ENCODE results near the gene SEZ6L2. TPM values are rescaled to one million over a fixed set of nuclear protein-coding genes. Genes with fewer than 3 reads are reported as not detected.
A peak's percentile ranks its signal among the peaks of the same experiment; 100 is the strongest.

SEZ6L2 gene
- total RNA-seq, 1 donor from 2014 or later: 15.7 TPM

DNA sequence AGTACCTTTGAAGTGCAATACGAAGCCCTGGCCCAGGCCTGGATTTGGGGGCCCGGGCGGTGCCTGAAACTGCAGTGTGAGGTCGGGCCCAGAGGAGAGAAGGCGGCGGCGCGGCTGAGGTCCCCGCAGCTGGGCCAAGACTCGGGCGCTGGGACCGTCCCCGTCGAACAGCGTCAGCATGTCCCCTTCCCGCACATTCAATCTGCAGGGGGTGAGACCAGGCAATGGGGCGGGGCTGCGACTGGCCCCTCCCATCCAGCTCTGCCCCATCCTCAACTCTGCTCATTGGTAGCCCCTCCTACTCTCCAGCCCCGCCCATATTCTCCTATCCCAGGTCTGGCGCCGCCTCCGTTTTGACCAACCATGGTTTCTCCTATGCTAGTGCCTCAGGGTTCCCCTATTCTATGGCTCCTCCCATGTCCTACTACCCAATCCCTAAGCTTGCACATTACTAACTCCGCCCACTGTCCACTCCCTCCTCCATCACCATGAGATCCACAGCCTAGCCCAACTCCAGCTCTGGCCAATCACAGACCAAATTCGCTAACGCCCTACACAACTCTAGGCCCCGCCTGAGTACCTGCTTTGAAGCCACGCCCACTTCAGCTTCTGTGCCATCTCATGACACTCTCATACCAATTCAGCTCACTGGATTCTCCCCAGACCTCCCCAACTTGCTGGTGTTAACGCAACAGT is 21.9 kb downstream of the SEZ6L2 start:
- Histone ChIP-seq H3K4me3 (peak overlapping the region in 1 of 2 donors; percentile 24), H3K36me3 (no peaks in the 10 kb centered on the region), H3K27ac (no peak overlapping the region), H3K27me3 (peaks cover 11% of the 10 kb centered on the region), H3K9me3 (no peaks in the 10 kb centered on the region), H3K4me1 (peaks cover 13% of the 10 kb centered on the region)
- intact Hi-C loops (cut with DNase I): no loop called here
- no peak for DNase-seq (ENCODE audit: extremely low spot score in 2 of 2)
- TF ChIP-seq POLR2A (IDR thresholded peaks at IDR 0.05) (no peak), POLR2AphosphoS5 (IDR thresholded peaks at IDR 0.05; ENCODE audit: insufficient read depth in 1 of 2, low read depth in 1 of 2) (no peak)
- TF ChIP-seq, protein P1, sequence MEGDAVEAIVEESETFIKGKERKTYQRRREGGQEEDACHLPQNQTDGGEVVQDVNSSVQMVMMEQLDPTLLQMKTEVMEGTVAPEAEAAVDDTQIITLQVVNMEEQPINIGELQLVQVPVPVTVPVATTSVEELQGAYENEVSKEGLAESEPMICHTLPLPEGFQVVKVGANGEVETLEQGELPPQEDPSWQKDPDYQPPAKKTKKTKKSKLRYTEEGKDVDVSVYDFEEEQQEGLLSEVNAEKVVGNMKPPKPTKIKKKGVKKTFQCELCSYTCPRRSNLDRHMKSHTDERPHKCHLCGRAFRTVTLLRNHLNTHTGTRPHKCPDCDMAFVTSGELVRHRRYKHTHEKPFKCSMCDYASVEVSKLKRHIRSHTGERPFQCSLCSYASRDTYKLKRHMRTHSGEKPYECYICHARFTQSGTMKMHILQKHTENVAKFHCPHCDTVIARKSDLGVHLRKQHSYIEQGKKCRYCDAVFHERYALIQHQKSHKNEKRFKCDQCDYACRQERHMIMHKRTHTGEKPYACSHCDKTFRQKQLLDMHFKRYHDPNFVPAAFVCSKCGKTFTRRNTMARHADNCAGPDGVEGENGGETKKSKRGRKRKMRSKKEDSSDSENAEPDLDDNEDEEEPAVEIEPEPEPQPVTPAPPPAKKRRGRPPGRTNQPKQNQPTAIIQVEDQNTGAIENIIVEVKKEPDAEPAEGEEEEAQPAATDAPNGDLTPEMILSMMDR (IDR thresholded peaks at IDR 0.05): no peak

DNA sequence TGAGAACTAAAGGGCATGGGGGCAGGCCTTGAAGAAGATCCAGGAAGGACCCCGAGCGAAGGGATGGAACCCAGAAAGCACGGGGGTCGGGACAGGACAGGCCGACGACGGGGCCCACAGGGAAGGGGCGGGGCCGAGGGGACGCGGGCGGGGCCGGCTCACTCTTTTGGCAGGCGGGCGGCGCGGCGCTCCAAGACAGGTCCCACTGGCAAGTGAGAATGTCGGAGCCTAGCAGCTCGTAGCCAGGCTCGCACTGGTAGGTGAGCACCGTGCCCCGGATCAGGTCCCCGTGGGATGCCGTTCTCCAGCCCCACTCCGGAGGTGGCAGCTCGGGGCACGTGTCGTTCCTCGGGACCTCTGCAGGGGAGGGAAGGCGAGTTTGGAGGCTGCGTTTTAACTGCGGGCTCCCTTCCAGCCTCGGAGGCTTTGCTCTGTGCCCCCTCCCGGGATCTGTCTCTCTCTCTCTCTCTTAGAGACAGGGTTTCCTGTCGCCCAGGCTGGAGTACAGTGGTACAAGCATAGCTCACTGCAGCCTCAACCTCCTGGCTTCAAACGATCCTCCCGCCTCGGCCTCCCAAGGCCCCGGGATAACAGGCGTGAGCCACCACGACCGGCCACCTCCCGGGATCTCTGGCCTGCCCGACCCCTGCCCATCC is 22.6 kb downstream of the SEZ6L2 start:
- Histone ChIP-seq H3K9me3 (no peaks in the 10 kb centered on the region), H3K27me3 (peaks cover 11% of the 10 kb centered on the region), H3K36me3 (no peaks in the 10 kb centered on the region), H3K4me3 (peak overlapping the region; percentile 24 to 25), H3K27ac (no peak overlapping the region), H3K4me1 (peaks cover 13% of the 10 kb centered on the region)
- intact Hi-C loops (cut with DNase I): no loop called here
- DNase-seq (ENCODE audit: extremely low spot score in 2 of 2): no peak
- TF ChIP-seq POLR2A (IDR thresholded peaks at IDR 0.05) (no peak), POLR2AphosphoS5 (IDR thresholded peaks at IDR 0.05; ENCODE audit: insufficient read depth in 1 of 2, low read depth in 1 of 2) (no peak)
- TF ChIP-seq, protein P1 (IDR thresholded peaks at IDR 0.05): no peak

DNA sequence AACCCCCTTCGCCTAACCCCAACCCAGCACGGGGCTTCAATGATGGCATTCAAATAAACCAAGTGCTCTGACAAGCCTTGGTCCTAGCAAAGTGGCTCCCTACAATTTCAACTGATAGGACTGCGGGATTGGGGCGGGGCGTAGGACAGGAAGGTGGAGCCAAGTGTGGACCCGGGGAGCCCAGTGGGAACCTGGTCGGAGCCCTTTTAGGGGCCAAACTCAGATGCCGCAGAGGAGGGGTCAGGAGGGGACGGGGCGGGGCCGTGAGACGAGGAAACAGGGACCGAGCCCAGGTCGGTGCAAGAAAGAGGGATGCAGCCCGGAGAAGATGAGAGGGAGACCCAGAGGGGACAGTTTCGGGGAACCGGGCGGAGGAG is 23.1 kb downstream of the SEZ6L2 start:
- TF ChIP-seq, protein P1 (IDR thresholded peaks at IDR 0.05): no peak
- no peak for TF ChIP-seq POLR2A (IDR thresholded peaks at IDR 0.05)
- TF ChIP-seq POLR2AphosphoS5 (IDR thresholded peaks at IDR 0.05; ENCODE audit: insufficient read depth in 1 of 2, low read depth in 1 of 2): no peak
- Histone ChIP-seq H3K4me3 (peak overlapping the region; percentile 24 to 25), H3K27ac (no peak overlapping the region), H3K9me3 (no peaks in the 10 kb centered on the region), H3K36me3 (no peaks in the 10 kb centered on the region), H3K4me1 (peaks cover 13% of the 10 kb centered on the region), H3K27me3 (peaks cover 11% of the 10 kb centered on the region)
- intact Hi-C loops (cut with DNase I): no loop called here
- no peak for DNase-seq (ENCODE audit: extremely low spot score in 2 of 2)

DNA sequence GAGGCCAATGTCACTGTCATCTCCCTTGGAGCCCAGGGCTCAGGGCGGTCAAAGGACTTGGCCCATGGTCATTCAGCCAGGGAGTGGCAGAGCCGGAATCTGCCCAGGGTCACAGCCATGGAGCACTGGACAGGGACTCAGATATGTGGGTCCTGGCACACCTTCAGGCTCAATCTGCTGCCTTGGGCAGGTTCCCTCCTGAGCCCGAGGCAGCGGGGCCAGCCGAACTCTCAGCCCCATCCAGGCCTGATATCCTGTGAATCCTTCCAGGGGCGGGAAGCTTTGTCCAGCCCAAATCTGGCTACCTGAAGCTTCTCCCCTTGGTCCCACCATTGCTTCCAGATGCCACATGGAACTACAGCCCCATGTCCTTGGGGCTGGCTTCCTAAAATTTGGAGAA is 24.1 kb downstream of the SEZ6L2 start:
- H3K9me3 ChIP-seq: no peaks in the 10 kb centered on the region
- no peaks in the 10 kb centered on the region for H3K36me3 ChIP-seq
- intact Hi-C loops (cut with DNase I): no loop called here
- TF ChIP-seq POLR2A (IDR thresholded peaks at IDR 0.05) (no peak), POLR2AphosphoS5 (IDR thresholded peaks at IDR 0.05; ENCODE audit: insufficient read depth in 1 of 2, low read depth in 1 of 2) (no peak)
- TF ChIP-seq, protein P1 (IDR thresholded peaks at IDR 0.05): no peak
- no peak overlapping the region for H3K27ac ChIP-seq
- peaks cover 13% of the 10 kb centered on the region for H3K4me1 ChIP-seq
- peaks cover 11% of the 10 kb centered on the region for H3K27me3 ChIP-seq
- DNase-seq (ENCODE audit: extremely low spot score in 2 of 2): no peak
- no peak overlapping the region for H3K4me3 ChIP-seq

DNA sequence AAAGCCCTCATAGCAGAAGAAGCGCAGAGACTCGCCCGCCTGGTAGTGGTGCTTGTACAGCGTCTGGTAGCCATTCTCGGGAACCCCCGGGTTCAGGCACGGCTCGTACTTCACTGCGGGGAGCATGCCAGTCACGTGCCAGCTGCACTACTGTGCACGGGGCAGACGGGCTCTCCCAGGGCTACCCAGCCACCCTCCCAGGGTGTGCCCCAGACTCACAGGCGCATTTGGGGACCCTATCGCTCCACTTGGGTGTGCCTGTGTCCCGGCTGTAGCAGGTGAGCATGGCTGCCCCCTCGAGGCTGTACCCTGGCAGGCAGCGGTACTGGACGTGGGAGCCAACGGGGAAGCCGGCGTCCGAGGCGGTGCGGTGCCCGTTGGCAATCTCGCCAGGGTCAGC is 26.0 kb downstream of the SEZ6L2 start:
- Histone ChIP-seq H3K4me3 (no peak overlapping the region), H3K27me3 (peaks cover 11% of the 10 kb centered on the region)

More for the DNA sequence above, 26.0 kb downstream of the SEZ6L2 start:
- H3K4me1 ChIP-seq: peaks cover 13% of the 10 kb centered on the region
- intact Hi-C loops (cut with DNase I): no loop called here
- TF ChIP-seq, protein P1 (IDR thresholded peaks at IDR 0.05): no peak
- no peak for TF ChIP-seq POLR2A (IDR thresholded peaks at IDR 0.05)
- no peak for TF ChIP-seq POLR2AphosphoS5 (IDR thresholded peaks at IDR 0.05; ENCODE audit: insufficient read depth in 1 of 2, low read depth in 1 of 2)
- no peak for DNase-seq (ENCODE audit: extremely low spot score in 2 of 2)
- no peaks in the 10 kb centered on the region for H3K36me3 ChIP-seq
- H3K27ac ChIP-seq: no peak overlapping the region
- H3K9me3 ChIP-seq: no peaks in the 10 kb centered on the region

All from vagina (tissue), 2 donors.